Renal cortex interstitium (tissue), 11 donors: ENCODE results near the gene CISTR. TPM values are rescaled to one million over a fixed set of nuclear protein-coding genes. Genes with fewer than 3 reads are reported as not detected.

Experiments used
- DNase-seq, 11 donors: peaks; one replicate each; pipeline ENCODE4 v3.0.0-alpha.2; 2013; ENCODE audit warnings: low read depth in 9 of 11, low spot score in 4 of 11; ENCODE audit errors: extremely low read depth in 1 of 11
- polyA plus RNA-seq, 3 donors: library from polyadenylated mRNA; unstranded; fragments of 120-200 nt; gene quantifications; one replicate each; pipeline ENCODE4 v1.2.1, GENCODE V29; 2013; ENCODE audit not compliant: insufficient read length in 3 of 3

The CISTR gene
- polyA plus RNA-seq, 3 donors, result 0.35 TPM; not detected in 2

- DNase-seq, result no peak
Observed at GRCh38 chr12:53748072-53748840, 3.5 kb downstream of the CISTR start.

- no peak for DNase-seq
Observed at GRCh38 chr12:53747095-53747494, 4.7 kb downstream of the CISTR start.

- DNase-seq, result peak in 9 of 11 donors; percentile 79 to 94 (median 89)
Observed at GRCh38 chr12:53746592-53747092, 5.1 kb downstream of the CISTR start.

- no peak for DNase-seq
Observed at GRCh38 chr12:53744751-53745150, 7.0 kb downstream of the CISTR start.

GRCh38 chr12:53744130-53744441 is 7.7 kb downstream of the CISTR start:
- DNase-seq, result no peak

- peak in 1 of 11 donors; percentile 74 for DNase-seq
Observed at GRCh38 chr12:53743266-53744129, 8.3 kb downstream of the CISTR start.

GRCh38 chr12:53740130-53740491 is 11.7 kb downstream of the CISTR start:
- no peak for DNase-seq

GRCh38 chr12:53739214-53740129 is 12.3 kb downstream of the CISTR start:
- DNase-seq, result no peak

- no peak for DNase-seq
Observed at GRCh38 chr12:53738406-53739213, 13.2 kb downstream of the CISTR start.

- no peak for DNase-seq
Observed at GRCh38 chr12:53737951-53738405, 13.8 kb downstream of the CISTR start.

GRCh38 chr12:53737093-53737808 is 14.5 kb downstream of the CISTR start:
- peak in 2 of 11 donors; percentile 63 to 72 for DNase-seq

GRCh38 chr12:53736592-53736991 is 15.2 kb downstream of the CISTR start:
- DNase-seq, result no peak

- no peak for DNase-seq
Observed at GRCh38 chr12:53735556-53735955, 16.2 kb downstream of the CISTR start.

GRCh38 chr12:53734425-53734824 is 17.4 kb downstream of the CISTR start:
- no peak for DNase-seq

- no peak for DNase-seq
Observed at GRCh38 chr12:53733807-53734200, 18.0 kb downstream of the CISTR start.

GRCh38 chr12:53733051-53733806 is 18.6 kb downstream of the CISTR start:
- no peak for DNase-seq

- DNase-seq, result no peak
Observed at GRCh38 chr12:53729644-53730043, 22.1 kb downstream of the CISTR start.
